ENCODE results near the gene FAM222B.
"Not testable (repeated sequence)": the region's sequence is repeated elsewhere in the genome, so short reads cannot be mapped to it uniquely, and the experiment has no call there.

The FAM222B gene

GRCh38 chr17:28842282-28843012 lies at the start of gene FAM222B:
Gene FAM222B, minus strand, starts transcription at chr17:28842790. Its CDS starts 76,123 bp downstream, at chr17:28766667.
- peak; percentile 71 to 74 for DNase-seq (ENCODE audit: low read depth in 2 of 2)

GRCh38 chr17:28892024-28892423 lies 49.4 kb upstream of the FAM222B start:
- no peak for DNase-seq (ENCODE audit: low read depth in 2 of 2)

GRCh38 chr17:28891201-28891600 lies 48.6 kb upstream of the FAM222B start:
- no peak for DNase-seq (ENCODE audit: low read depth in 2 of 2)

- DNase-seq (ENCODE audit: low read depth in 2 of 2) = no peak
Observed at GRCh38 chr17:28889996-28890395, 47.4 kb upstream of the FAM222B start.

- DNase-seq (ENCODE audit: low read depth in 2 of 2) = no peak
Observed at GRCh38 chr17:28888832-28889231, 46.2 kb upstream of the FAM222B start.

- DNase-seq (ENCODE audit: low read depth in 2 of 2) = no peak
Observed at GRCh38 chr17:28887871-28888471, 45.4 kb upstream of the FAM222B start.

GRCh38 chr17:28885951-28886350 lies 43.4 kb upstream of the FAM222B start:
- no peak for DNase-seq (ENCODE audit: low read depth in 2 of 2)

- DNase-seq (ENCODE audit: low read depth in 2 of 2) = no peak
Observed at GRCh38 chr17:28885363-28885762, 42.8 kb upstream of the FAM222B start.

GRCh38 chr17:28883967-28884702 lies 41.5 kb upstream of the FAM222B start:
- DNase-seq (ENCODE audit: low read depth in 2 of 2) = no peak

- no peak for DNase-seq (ENCODE audit: low read depth in 2 of 2)
Observed at GRCh38 chr17:28882154-28882895, 39.7 kb upstream of the FAM222B start.

GRCh38 chr17:28881533-28882056 lies 39.0 kb upstream of the FAM222B start:
- DNase-seq (ENCODE audit: low read depth in 2 of 2) = no peak

- DNase-seq (ENCODE audit: low read depth in 2 of 2) = no peak
Observed at GRCh38 chr17:28880572-28880945, 38.0 kb upstream of the FAM222B start.

GRCh38 chr17:28879886-28880571 lies 37.4 kb upstream of the FAM222B start:
- no peak for DNase-seq (ENCODE audit: low read depth in 2 of 2)

GRCh38 chr17:28878981-28879380 lies 36.4 kb upstream of the FAM222B start:
- no peak for DNase-seq (ENCODE audit: low read depth in 2 of 2)

GRCh38 chr17:28878158-28878910 lies 35.7 kb upstream of the FAM222B start:
- DNase-seq (ENCODE audit: low read depth in 2 of 2) = no peak

- not testable (repeated sequence) for DNase-seq (ENCODE audit: low read depth in 2 of 2)
Observed at GRCh38 chr17:28877150-28877711, 34.6 kb upstream of the FAM222B start.

- DNase-seq (ENCODE audit: low read depth in 2 of 2) = no peak
Observed at GRCh38 chr17:28875848-28876550, 33.4 kb upstream of the FAM222B start.

- DNase-seq (ENCODE audit: low read depth in 2 of 2) = no peak
Observed at GRCh38 chr17:28874750-28875149, 32.2 kb upstream of the FAM222B start.

- DNase-seq (ENCODE audit: low read depth in 2 of 2) = no peak
Observed at GRCh38 chr17:28873839-28874238, 31.2 kb upstream of the FAM222B start.

Measured in stimulated activated CD8-positive, alpha-beta memory T cell treated with anti-CD3 and anti-CD28 coated beads, Interleukin-15, amount 100 ng/mL, for 4 hours (primary cell).